GM12878 (cell line): ENCODE results near the gene GRM5. TPM values are rescaled to one million over a fixed set of nuclear protein-coding genes. Genes with fewer than 3 reads are reported as not detected.

Experiments used
- ASH2L ChIP-seq: fragments of 300-600, 200-600 bp; sonication (generic); IDR thresholded peaks from 2 replicates; pipeline ENCODE4 v1.6.1; 2017; ENCODE audit warnings: low read depth, mild to moderate bottlenecking, borderline replicate concordance
- BHLHE40 ChIP-seq, 2 experiments: fragments of 450-650 bp in 1 of 2; IDR thresholded peaks; 2 replicates each; pipeline ENCODE4 v1.6.1; 2011 to 2017; ENCODE audit warnings: low read depth in 2 of 2, borderline replicate concordance in 1 of 2, improper control_type of control experiment in 1 of 2, low read length in 1 of 2, mild to moderate bottlenecking in 1 of 2
- CEBPZ ChIP-seq: fragments of 150-350 bp; IDR thresholded peaks from 2 replicates; pipeline ENCODE4 v1.6.1; 2016; ENCODE audit warnings: low read depth, low read length
- CTCF ChIP-seq, 3 experiments: IDR thresholded peaks in 2 of 3; conservative IDR thresholded peaks in 1 of 3; 2 replicates each; pipeline ENCODE4 v1.5.1; 2011; ENCODE audit warnings: low read depth in 3 of 3, low read length in 3 of 3, mild to moderate bottlenecking in 3 of 3, control low read depth in 2 of 3, moderate library complexity in 2 of 3, inconsistent platforms in 1 of 3, mixed read lengths in 1 of 3; ENCODE audit not compliant: control insufficient read depth in 2 of 3, insufficient read depth in 1 of 3; ENCODE audit errors: extremely low read depth in 1 of 3
- DPF2 ChIP-seq: fragments of 450-650 bp; IDR thresholded peaks from 2 replicates; pipeline ENCODE4 v1.6.1; 2017; ENCODE audit warnings: mild to moderate bottlenecking
- ESRRA ChIP-seq: IDR thresholded peaks from 2 replicates; pipeline ENCODE4 v1.6.1; 2012; ENCODE audit warnings: mild to moderate bottlenecking, low read length, improper control_type of control experiment
- HDAC2 ChIP-seq: fragments of 200-600 bp; sonication (generic); IDR thresholded peaks from 2 replicates; pipeline ENCODE4 v1.6.1; 2017
- IKZF1 ChIP-seq: fragments of 450-650 bp; conservative IDR thresholded peaks from 2 replicates; pipeline ENCODE4 v1.6.1; 2017; ENCODE audit warnings: antibody characterized with exemption, mild to moderate bottlenecking
- IKZF2 ChIP-seq, 2 experiments: fragments of 450-650 bp; IDR thresholded peaks; 2 replicates each; pipeline ENCODE4 v1.6.1; 2017; ENCODE audit warnings: mild to moderate bottlenecking in 2 of 2, moderate library complexity in 2 of 2
- IRF4 ChIP-seq: IDR thresholded peaks from 2 replicates; pipeline ENCODE4 v1.6.1; 2011; ENCODE audit warnings: low read depth, low read length
- KDM1A ChIP-seq: fragments of 200-600 bp; sonication (generic); IDR thresholded peaks from 2 replicates; pipeline ENCODE4 v1.6.1; 2016; ENCODE audit warnings: borderline replicate concordance
- MTA2 ChIP-seq: fragments of 450-650 bp; IDR thresholded peaks from 2 replicates; pipeline ENCODE4 v1.6.1; 2016; ENCODE audit warnings: low read depth, mild to moderate bottlenecking, moderate library complexity
- NKRF ChIP-seq: fragments of 450-650 bp; conservative IDR thresholded peaks from 2 replicates; pipeline ENCODE4 v1.6.1; 2017; ENCODE audit warnings: mild to moderate bottlenecking, moderate library complexity
- NR2F1 ChIP-seq: fragments of 450-650 bp; conservative IDR thresholded peaks from 2 replicates; pipeline ENCODE4 v1.6.1; 2017; ENCODE audit warnings: mild to moderate bottlenecking
- RAD21 ChIP-seq: IDR thresholded peaks from 2 replicates; pipeline ENCODE4 v1.6.1; 2011; ENCODE audit warnings: mild to moderate bottlenecking, low read depth, low read length, moderate library complexity; ENCODE audit not compliant: insufficient read depth
- RELA ChIP-seq: fragments of 450-650 bp; IDR thresholded peaks from 2 replicates; pipeline ENCODE4 v1.8.0; 2014; ENCODE audit warnings: borderline replicate concordance; ENCODE audit not compliant: partially characterized antibody
- RFX5 ChIP-seq: IDR thresholded peaks from 2 replicates; pipeline ENCODE4 v1.6.1; 2011; ENCODE audit warnings: low read depth, low read length, improper control_type of control experiment
- RUNX3 ChIP-seq: IDR thresholded peaks from 2 replicates; pipeline ENCODE4 v1.6.1; 2012; ENCODE audit warnings: low read length, inconsistent platforms
- SMAD1 ChIP-seq: fragments of 450-650 bp; IDR thresholded peaks from 2 replicates; pipeline ENCODE4 v1.6.1; 2018; ENCODE audit warnings: mild to moderate bottlenecking, low read depth; ENCODE audit not compliant: partially characterized antibody
- SMC3 ChIP-seq: IDR thresholded peaks from 2 replicates; pipeline ENCODE4 v1.6.1; 2011; ENCODE audit warnings: low read length, improper control_type of control experiment, borderline replicate concordance
- TCF3 ChIP-seq: IDR thresholded peaks from 2 replicates; pipeline ENCODE4 v1.6.1; 2012; ENCODE audit warnings: low read depth, mild to moderate bottlenecking, low read length, borderline replicate concordance; ENCODE audit not compliant: insufficient read depth
- USF2 ChIP-seq: IDR thresholded peaks from 2 replicates; pipeline ENCODE4 v1.6.1; 2011; ENCODE audit warnings: low read depth, low read length, improper control_type of control experiment, borderline replicate concordance
- YY1 ChIP-seq: IDR thresholded peaks from 2 replicates; pipeline ENCODE4 v1.6.1; 2011; ENCODE audit warnings: low read depth, mild to moderate bottlenecking, low read length
- polyA plus RNA-seq, 11 experiments: library from polyadenylated mRNA; depleted of rRNA in 4 of 11; unstranded in 6 of 11; stranded (reverse) in 5 of 11; fragments of >200 nt; fragmentation: Nextera tagmentation in 4 of 11; fragmentation: Illumina TruSeq in 1 of 11; extraction: Ambion mirVana in 4 of 11; extraction: Trizol in 1 of 11; gene quantifications; 1 replicate in 1 of 11; 2 replicates in 10 of 11; pipeline versions ENCODE4 v1.2.1 to v1.2.3, GENCODE V29; 2011 to 2016; ENCODE audit warnings: inconsistent platforms in 2 of 11, missing spikeins in 2 of 11, low read depth in 1 of 11
- total RNA-seq, 4 experiments: library from RNA; depleted of rRNA in 3 of 4; stranded (reverse); fragments of >200 nt in 3 of 4; fragmentation: Illumina TruSeq in 1 of 4; extraction: Trizol in 1 of 4; gene quantifications; 2 replicates each; pipeline versions ENCODE4 v1.2.1 to v1.2.3, GENCODE V29; 2013 to 2021

The GRM5 gene
- total and polyA plus RNA-seq, 10 of the 15 experiments (the other 5 are each of a cell fraction or from before 2014, with no cell fraction given): not detected

- TF ChIP-seq CEBPZ: no peak
- TF ChIP-seq IRF4: peak; percentile 18; the same call in 1 of the 2 replicates
- TF ChIP-seq DPF2: 0 out of 2 replicates have a peak, but pooled peaks have one; percentile 36
- TF ChIP-seq ESRRA: peak; percentile 44; the same call in 1 of the 2 replicates
- no peak for TF ChIP-seq USF2
- TF ChIP-seq BHLHE40 (IDR thresholded peaks at IDR 0.05; ENCODE audit: borderline replicate concordance in 1 of 2, low read depth in 2 of 2, low read length in 1 of 2): peak; percentile 68 to 69
- TF ChIP-seq RFX5: no peak
- TF ChIP-seq HDAC2: no peak
- peak; percentile 61; the same call in 1 of the 2 replicates for TF ChIP-seq YY1
- TF ChIP-seq IKZF1: peak; percentile 24; the same call in 1 of the 2 replicates
- no peak for TF ChIP-seq SMAD1
- TF ChIP-seq RELA: peak; percentile 13
- TF ChIP-seq ASH2L: no peak
- TF ChIP-seq MTA2: 0 out of 2 replicates have a peak, but pooled peaks have one; percentile 25
- TF ChIP-seq TCF3: no peak
- TF ChIP-seq NR2F1: peak; percentile 89
- peak; percentile 61 for TF ChIP-seq RAD21
- peak; percentile 63 to 87 (median 79) for TF ChIP-seq CTCF (IDR thresholded peaks at IDR 0.05 in 2 of 3, conservative IDR thresholded peaks at IDR 0.05 in 1 of 3; ENCODE audit: control insufficient read depth in 2 of 3, extremely low read depth in 1 of 3, insufficient read depth in 1 of 3, low read depth in 3 of 3, low read length in 3 of 3)
- no peak for TF ChIP-seq KDM1A
- peak in 1 of 2 experiments; percentile 16; a peak in 1 of 4 replicates for TF ChIP-seq IKZF2 (IDR thresholded peaks at IDR 0.05)
- TF ChIP-seq SMC3: peak; percentile 50
- no peak for TF ChIP-seq NKRF
- TF ChIP-seq RUNX3: no peak
These were observed 580.7 kb downstream of the GRM5 start (continued) for GRCh38 chr11:88484873-88485621.
